GM12874 (cell line): ENCODE measurements around the gene MAN1C1.

ENCODE experiments used
- TF ChIP-seq, protein P1 (sequence below): IDR thresholded peaks from 2 replicates; pipeline ENCODE4 v1.5.1; 2011; ENCODE audit warnings: low read depth, mild to moderate bottlenecking, control low read depth, low read length, moderate library complexity; ENCODE audit not compliant: insufficient read depth

MAN1C1 gene

DNA sequence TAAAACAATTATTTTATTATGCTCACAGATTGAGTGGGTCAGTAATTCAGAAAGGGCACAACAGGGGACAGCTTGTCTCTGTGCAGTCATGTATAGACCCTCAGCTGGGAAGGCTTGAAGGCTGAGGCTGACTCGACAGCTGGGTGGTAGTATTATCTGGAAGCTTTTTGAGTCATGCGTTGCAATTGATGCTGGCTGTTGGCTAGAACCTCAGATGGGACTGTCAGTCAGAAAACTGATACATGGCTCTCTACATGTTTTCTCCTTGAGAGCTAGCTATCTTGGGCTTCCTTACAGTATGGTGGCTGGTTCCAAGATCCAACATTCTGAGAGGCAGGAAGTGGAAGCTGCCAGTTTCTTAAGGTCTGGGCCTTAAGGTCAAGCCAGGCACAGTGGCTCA, 121.9 kb downstream of the MAN1C1 start:
- TF ChIP-seq, protein P1, sequence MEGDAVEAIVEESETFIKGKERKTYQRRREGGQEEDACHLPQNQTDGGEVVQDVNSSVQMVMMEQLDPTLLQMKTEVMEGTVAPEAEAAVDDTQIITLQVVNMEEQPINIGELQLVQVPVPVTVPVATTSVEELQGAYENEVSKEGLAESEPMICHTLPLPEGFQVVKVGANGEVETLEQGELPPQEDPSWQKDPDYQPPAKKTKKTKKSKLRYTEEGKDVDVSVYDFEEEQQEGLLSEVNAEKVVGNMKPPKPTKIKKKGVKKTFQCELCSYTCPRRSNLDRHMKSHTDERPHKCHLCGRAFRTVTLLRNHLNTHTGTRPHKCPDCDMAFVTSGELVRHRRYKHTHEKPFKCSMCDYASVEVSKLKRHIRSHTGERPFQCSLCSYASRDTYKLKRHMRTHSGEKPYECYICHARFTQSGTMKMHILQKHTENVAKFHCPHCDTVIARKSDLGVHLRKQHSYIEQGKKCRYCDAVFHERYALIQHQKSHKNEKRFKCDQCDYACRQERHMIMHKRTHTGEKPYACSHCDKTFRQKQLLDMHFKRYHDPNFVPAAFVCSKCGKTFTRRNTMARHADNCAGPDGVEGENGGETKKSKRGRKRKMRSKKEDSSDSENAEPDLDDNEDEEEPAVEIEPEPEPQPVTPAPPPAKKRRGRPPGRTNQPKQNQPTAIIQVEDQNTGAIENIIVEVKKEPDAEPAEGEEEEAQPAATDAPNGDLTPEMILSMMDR, result no peak

DNA sequence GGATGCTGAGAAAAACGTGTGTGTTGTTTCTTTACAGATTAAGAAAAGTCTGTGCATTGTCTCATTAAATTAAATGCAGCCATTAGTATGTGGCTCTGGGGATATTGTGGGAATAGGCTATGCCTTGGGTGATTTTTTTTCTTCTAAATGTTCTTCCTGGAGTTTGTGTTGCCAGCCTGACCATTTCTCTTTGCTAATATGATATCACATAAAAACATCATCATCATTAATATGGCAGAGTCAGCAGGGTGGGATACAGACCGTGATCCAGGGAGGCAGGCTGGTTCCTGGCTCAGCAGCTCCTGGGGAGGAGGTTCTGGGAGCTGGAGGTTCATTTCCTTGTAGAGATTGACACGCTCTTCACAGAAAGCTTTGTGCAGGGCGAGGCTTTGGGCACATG, 122.8 kb downstream of the MAN1C1 start:
- TF ChIP-seq, protein P1, result no peak

DNA sequence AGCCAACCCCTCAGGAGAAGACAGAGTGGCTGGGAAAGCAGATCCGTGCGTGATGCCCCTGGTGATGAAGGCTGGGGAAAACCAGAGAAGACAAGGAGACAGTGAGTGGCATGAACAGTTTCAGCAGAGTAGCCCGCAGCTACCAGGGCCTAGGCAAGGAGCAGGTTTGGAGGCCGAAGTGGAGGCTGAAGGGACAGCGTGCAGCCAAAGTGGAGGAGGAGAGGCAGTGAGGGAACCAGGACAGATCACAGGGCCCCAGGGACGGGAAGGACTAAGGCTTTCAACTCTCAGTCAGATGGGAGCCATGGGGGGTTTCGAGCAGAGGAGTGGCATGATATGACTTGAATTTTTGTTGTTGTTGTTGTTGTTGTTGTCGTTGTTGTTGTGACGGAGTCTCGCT, 123.5 kb downstream of the MAN1C1 start:
- TF ChIP-seq, protein P1, result no peak

DNA sequence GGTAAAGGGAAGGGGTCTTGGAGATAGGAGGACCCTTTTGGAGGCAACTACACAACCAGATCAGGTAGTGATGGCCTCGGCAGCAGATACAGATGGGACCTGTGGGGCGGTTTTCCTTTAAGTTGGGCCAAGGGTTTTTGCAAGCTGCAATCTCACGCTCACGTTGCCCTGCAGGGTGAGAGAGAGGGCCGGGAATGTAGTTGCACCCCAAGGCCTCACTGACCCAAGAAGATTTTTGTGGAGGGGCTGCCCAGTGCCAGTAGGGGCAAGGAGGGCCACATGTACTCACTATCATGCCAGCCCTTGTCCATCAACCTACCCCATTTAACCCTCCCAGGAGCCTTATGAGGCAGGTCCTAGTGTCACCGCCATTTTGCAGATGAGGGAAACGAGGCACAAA, 125.7 kb downstream of the MAN1C1 start:
- TF ChIP-seq, protein P1, result no peak

DNA sequence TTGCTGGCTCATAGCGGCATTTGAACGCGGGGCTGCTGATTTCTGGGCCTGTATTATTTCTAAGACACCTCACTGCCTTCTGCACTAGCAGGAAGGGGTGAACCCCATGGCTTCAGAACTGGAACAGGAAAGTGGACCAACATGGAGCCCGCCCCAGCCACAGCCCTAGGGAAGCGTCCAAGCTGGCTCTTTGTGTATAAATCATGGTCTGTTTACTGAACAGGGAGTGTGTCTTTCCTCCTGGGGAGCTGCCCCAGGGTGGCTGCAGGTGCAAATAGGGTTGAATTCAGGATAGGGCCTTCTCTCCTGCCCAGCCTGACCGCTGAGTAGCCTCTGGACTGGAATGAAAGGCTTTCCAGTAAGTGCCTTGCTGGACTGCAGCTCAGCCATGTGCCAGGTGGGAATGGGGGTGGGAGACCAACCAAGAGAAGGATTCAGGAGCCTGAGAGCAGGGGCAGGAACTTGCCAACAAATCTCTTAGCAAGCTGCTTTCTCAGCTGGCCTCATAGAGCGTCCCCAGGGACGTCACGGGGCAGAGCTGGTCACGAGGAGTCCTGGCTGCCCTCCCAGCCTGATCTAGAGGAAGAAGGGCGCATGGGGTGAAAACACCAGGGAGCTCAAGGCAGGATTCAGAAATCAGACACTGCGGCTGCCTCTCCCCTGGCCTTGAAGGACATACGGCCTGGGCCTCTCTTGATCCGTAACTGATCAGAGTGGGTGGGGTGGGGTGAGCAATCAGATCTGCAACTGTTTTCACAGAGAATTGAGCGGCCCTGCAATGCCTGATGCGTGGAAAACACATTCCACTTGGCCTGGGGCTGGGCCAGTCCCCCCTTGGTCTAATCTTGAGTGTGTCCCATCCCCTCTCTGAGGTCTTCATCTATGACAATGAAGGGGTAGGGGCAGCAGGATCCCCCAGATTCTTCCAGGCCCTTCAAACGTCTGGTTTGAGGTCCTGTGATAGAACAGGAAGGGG, 126.9 kb downstream of the MAN1C1 start:
- TF ChIP-seq, protein P1, result no peak

DNA sequence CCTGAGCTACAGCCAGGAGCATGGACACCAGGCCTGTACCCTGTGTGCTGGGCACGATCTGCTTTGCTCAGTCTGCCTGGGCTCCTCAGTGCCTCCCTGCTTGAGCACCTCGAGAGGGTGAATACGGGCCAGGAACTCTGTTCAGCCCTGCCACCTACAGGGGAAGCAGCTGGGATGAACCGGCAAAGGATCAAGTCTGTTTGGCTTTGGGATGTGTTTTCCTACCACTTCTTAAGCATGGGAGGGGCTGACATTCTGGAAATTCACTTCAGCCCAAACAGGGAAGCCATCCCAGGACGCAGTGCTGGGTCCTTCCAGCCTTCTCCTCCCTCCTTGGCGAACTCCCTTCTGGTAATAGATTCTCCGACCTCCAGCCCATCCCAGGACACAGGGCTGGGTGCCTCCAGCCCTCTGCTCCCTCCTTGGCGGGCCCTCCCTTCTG, 127.6 kb downstream of the MAN1C1 start:
- TF ChIP-seq, protein P1, result 0 out of 2 replicates have a peak, but pooled peaks have one; percentile 17

DNA sequence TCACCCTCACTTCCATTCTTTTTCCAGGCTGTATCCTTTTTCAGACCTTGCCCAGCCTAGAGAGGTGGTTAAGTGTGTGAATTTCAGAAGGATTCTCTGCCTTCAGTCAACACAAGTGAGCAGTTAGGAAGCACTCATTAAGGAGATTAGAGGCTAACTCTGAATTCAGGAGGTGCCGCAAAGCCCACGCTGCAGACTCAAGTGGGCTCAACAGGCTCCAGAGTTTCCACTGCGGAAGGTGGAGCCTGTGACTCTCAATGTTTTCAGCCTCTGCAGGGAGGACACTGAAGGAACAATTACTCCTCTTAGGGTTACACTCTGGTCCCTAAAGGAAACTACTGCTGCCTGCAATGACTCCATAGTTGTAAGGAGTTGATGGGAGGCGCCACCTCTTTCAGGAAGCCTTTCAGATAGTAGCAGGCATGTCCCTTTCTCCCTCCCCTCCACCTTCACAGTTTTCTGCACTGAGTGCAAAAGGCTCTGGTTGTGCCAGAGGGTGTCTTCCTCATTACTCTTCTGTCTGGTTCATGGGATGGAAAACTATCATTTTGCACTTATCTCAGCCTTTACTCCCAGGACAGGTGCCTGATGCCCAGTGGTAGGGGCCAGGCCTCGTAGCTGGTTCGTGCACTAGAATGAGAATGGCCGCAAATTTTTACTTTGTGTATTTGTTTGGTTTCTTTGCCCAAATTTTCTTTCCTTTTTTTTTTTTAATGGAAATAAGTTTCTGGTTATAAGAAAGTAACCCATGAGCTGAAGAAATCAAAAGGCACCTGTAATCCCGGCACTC, 128.2 kb downstream of the MAN1C1 start:
- TF ChIP-seq, protein P1, result no peak
